CD14-positive monocyte (primary cell): ENCODE results near the gene NXPH1. TPM values are rescaled to one million over a fixed set of nuclear protein-coding genes. Genes with fewer than 3 reads are reported as not detected.

Experiments used
- DNase-seq, 3 donors: peaks; one replicate each; pipeline ENCODE4 v3.0.0-alpha.2; 2011 to 2022
- H2AFZ ChIP-seq: 2 replicates; pipeline ENCODE4 v1.6.0; 2012; ENCODE audit warnings: mild to moderate bottlenecking, low read depth, low read length, inconsistent platforms; ENCODE audit not compliant: insufficient read depth, poor library complexity, severe bottlenecking
- H3K27ac ChIP-seq, 2 donors: 1 replicate in 1 of 2; 2 replicates in 1 of 2; pipeline ENCODE4 v1.5.1; 2012 to 2013; ENCODE audit warnings: low read length in 2 of 2, control low read depth in 1 of 2, inconsistent platforms in 1 of 2, low read depth in 1 of 2, mild to moderate bottlenecking in 1 of 2
- H3K27me3 ChIP-seq, 2 donors: one replicate each; pipeline versions ENCODE4 v1.6.0 to v1.6.1; 2011 to 2013; ENCODE audit warnings: low read length in 2 of 2; ENCODE audit not compliant: control insufficient read depth in 2 of 2, insufficient read depth in 2 of 2
- H3K36me3 ChIP-seq, 2 donors: replicated peaks in 1 of 2; 1 replicate in 1 of 2; 2 replicates in 1 of 2; pipeline versions ENCODE4 v1.5.1 to v1.6.1; 2012 to 2013; ENCODE audit warnings: low read length in 2 of 2, control low read depth in 1 of 2, inconsistent platforms in 1 of 2, mild to moderate bottlenecking in 1 of 2; ENCODE audit not compliant: insufficient read depth in 2 of 2, control insufficient read depth in 1 of 2
- H3K4me1 ChIP-seq, 2 donors: 1 replicate in 1 of 2; 2 replicates in 1 of 2; pipeline versions ENCODE4 v1.5.1 to v1.6.1; 2012 to 2013; ENCODE audit warnings: low read length in 2 of 2, control low read depth in 1 of 2, inconsistent platforms in 1 of 2, mild to moderate bottlenecking in 1 of 2, moderate library complexity in 1 of 2; ENCODE audit not compliant: insufficient read depth in 2 of 2, control insufficient read depth in 1 of 2
- H3K4me2 ChIP-seq: replicated peaks from 2 replicates; pipeline ENCODE3; 2012; ENCODE audit warnings: low read length, moderate library complexity, mild to moderate bottlenecking; ENCODE audit not compliant: poor library complexity, severe bottlenecking; ENCODE audit errors: extremely low read depth
- H3K4me3 ChIP-seq, 3 experiments: fragments of 200-600 bp in 1 of 3; sonication (generic) in 1 of 3; replicated peaks in 1 of 3; 1 replicate in 2 of 3; 2 replicates in 1 of 3; pipeline ENCODE4 v1.5.1; 2011 to 2013; ENCODE audit warnings: low read length in 3 of 3, mild to moderate bottlenecking in 3 of 3, control low read depth in 2 of 3, low read depth in 2 of 3, inconsistent platforms in 1 of 3, moderate library complexity in 1 of 3
- H3K79me2 ChIP-seq: 2 replicates; pipeline ENCODE4 v1.6.0; 2012; ENCODE audit warnings: mild to moderate bottlenecking, control low read depth, inconsistent platforms, low read length, moderate library complexity; ENCODE audit not compliant: insufficient read depth
- H3K9ac ChIP-seq: 2 replicates; pipeline ENCODE4 v1.6.0; 2017; ENCODE audit warnings: low read length, mild to moderate bottlenecking; ENCODE audit not compliant: insufficient read depth, poor library complexity, severe bottlenecking
- H3K9me3 ChIP-seq, 2 donors: replicated peaks in 1 of 2; 1 replicate in 1 of 2; 2 replicates in 1 of 2; pipeline versions ENCODE4 v1.5.1 to v1.6.1; 2012 to 2013; ENCODE audit warnings: low read length in 2 of 2, control low read depth in 1 of 2; ENCODE audit not compliant: control insufficient read depth in 1 of 2, insufficient read depth in 1 of 2
- H4K20me1 ChIP-seq: 2 replicates; pipeline ENCODE4 v1.6.0; 2012; ENCODE audit warnings: mild to moderate bottlenecking, low read length, control low read depth, moderate library complexity; ENCODE audit not compliant: insufficient read depth
- H3K27ac Mint-ChIP-seq, 7 donors: one replicate each; pipeline ENCODE4 v1.8.0; 2020; ENCODE audit warnings: mild to moderate bottlenecking in 7 of 7, mixed read lengths in 7 of 7, moderate library complexity in 6 of 7, inconsistent platforms in 2 of 7
- H3K27me3 Mint-ChIP-seq, 3 donors: one replicate each; pipeline ENCODE4 v1.8.0; 2021 to 2022; ENCODE audit warnings: low read depth in 3 of 3, mild to moderate bottlenecking in 3 of 3, mixed read lengths in 3 of 3, moderate library complexity in 3 of 3, inconsistent platforms in 1 of 3
- H3K36me3 Mint-ChIP-seq, 2 donors: one replicate each; pipeline ENCODE4 v1.8.0; 2020; ENCODE audit warnings: mixed read lengths in 2 of 2, inconsistent platforms in 1 of 2, mild to moderate bottlenecking in 1 of 2
- H3K4me1 Mint-ChIP-seq: one replicate; pipeline ENCODE4 v1.8.0; 2020; ENCODE audit warnings: mild to moderate bottlenecking, mixed read lengths
- H3K4me3 Mint-ChIP-seq, 2 donors: one replicate each; pipeline ENCODE4 v1.8.0; 2020; ENCODE audit warnings: mild to moderate bottlenecking in 2 of 2, mixed read lengths in 2 of 2, moderate library complexity in 1 of 2
- H3K9me3 Mint-ChIP-seq, 7 donors: one replicate each; pipeline ENCODE4 v1.8.0; 2020 to 2022; ENCODE audit warnings: mixed read lengths in 7 of 7, mild to moderate bottlenecking in 6 of 7, moderate library complexity in 6 of 7, inconsistent platforms in 2 of 7
- CTCF ChIP-seq: fragments of 200-600 bp; IDR thresholded peaks from one replicate; pipeline ENCODE4 v1.8.0; 2022; ENCODE audit warnings: antibody characterized with exemption, mild to moderate bottlenecking
- WGBS: methylation state at CpG from one replicate; pipeline ENCODE4 v1.1.5; 2013; ENCODE audit warnings: missing lambda C conversion rate; ENCODE audit not compliant: insufficient coverage; 5-methylcytosine and 5-hydroxymethylcytosine counted together
- intact Hi-C, 2 donors: fragments of 100-400 bp; cut with micrococcal nuclease; formaldehyde crosslinking; loops; one replicate each; pipeline versions ENCODE4 v1.15.0 to v1.15.1; 2023
- polyA plus RNA-seq, 3 donors: library from polyadenylated mRNA; depleted of rRNA in 1 of 3; unstranded in 2 of 3; stranded (reverse) in 1 of 3; fragments of 300-500 nt in 2 of 3; fragments of >200 nt in 1 of 3; fragmentation: Illumina TruSeq in 2 of 3; gene quantifications; 1 replicate in 2 of 3; 2 replicates in 1 of 3; pipeline ENCODE4 v1.2.3, GENCODE V29; 2012 to 2021

NXPH1 gene
- polyA plus RNA-seq, 3 donors = not detected

DNA sequence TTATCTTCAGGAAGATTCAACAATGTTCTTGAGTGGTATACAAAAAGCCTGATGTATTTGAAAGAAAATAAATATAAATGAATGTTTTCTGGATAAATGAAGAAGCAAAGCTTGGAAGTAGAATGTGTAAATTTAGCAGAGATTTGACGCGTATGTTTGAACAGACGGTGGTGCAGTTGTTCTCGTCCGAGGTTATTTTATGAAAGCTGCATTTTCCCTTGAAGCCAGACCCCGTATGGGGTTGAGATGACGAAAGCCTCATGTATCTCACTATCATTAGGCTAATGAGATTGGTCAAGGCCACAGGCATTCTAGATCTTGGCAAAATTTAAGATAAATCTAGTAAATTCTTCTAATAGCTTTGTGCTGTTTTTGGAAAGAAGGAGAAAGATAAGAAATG is 195.2 kb downstream of the NXPH1 start:
- WGBS = 100% methylated on average over 4 of the region's 7 CpGs
- no peak overlapping the region for H3K9ac ChIP-seq
- H3K36me3 ChIP-seq = no peaks in the 10 kb centered on the region
- DNase-seq = no peak
- no peaks in the 10 kb centered on the region for H3K4me1 Mint-ChIP-seq
- no peaks in the 10 kb centered on the region for H3K79me2 ChIP-seq
- no peak for TF ChIP-seq CTCF
- peaks cover 0 to 5% (median 0%) of the 10 kb centered on the region in 3 donors for H3K27me3 Mint-ChIP-seq
- no peaks in the 10 kb centered on the region for H3K27me3 ChIP-seq
- no peak overlapping the region for H3K27ac Mint-ChIP-seq
- H3K4me1 ChIP-seq = no peaks in the 10 kb centered on the region
- H4K20me1 ChIP-seq = no peaks in the 10 kb centered on the region
- H3K9me3 Mint-ChIP-seq = peaks cover 0 to 4% (median 2%) of the 10 kb centered on the region in 7 donors
- no peak overlapping the region for H2AFZ ChIP-seq
- no peak overlapping the region for H3K27ac ChIP-seq
- H3K36me3 Mint-ChIP-seq = no peaks in the 10 kb centered on the region
- no peak overlapping the region for H3K4me2 ChIP-seq
- H3K9me3 ChIP-seq = peaks cover 0 to 11% of the 10 kb centered on the region in 2 donors
- intact Hi-C loops = no loop called here
- H3K4me3 Mint-ChIP-seq = no peak overlapping the region
- no peak overlapping the region for H3K4me3 ChIP-seq

GRCh38 chr7:8629504-8629903 is 196.1 kb downstream of the NXPH1 start:
- Mint-ChIP-seq H3K4me1 (no peaks in the 10 kb centered on the region), H3K4me3 (no peak overlapping the region), H3K9me3 (peaks cover 0 to 4% (median 2%) of the 10 kb centered on the region in 7 donors), H3K36me3 (no peaks in the 10 kb centered on the region), H3K27ac (no peak overlapping the region), H3K27me3 (peaks cover 0 to 3% (median 0%) of the 10 kb centered on the region in 3 donors)
- Histone ChIP-seq H3K4me1 (no peaks in the 10 kb centered on the region), H3K4me2 (no peak overlapping the region), H3K36me3 (no peaks in the 10 kb centered on the region), H3K27me3 (no peaks in the 10 kb centered on the region), H3K9ac (no peak overlapping the region), H3K9me3 (peaks cover 0 to 18% of the 10 kb centered on the region in 2 donors), H4K20me1 (no peaks in the 10 kb centered on the region), H3K79me2 (no peaks in the 10 kb centered on the region), H3K4me3 (no peak overlapping the region), H2AFZ (no peak overlapping the region), H3K27ac (no peak overlapping the region)
- TF ChIP-seq CTCF = no peak
- no peak for DNase-seq
- WGBS = no CpG with 5 or more reads among the region's 3 CpGs
- intact Hi-C loops = no loop called here
